GM18873 (cell line): ENCODE data around the gene SLC6A1.

Experiments
- ATAC-seq: cut with Tn5 transposase; IDR thresholded peaks from one replicate; pipeline ENCODE4 v1.9.1; 2021; ENCODE audit warnings: mild to moderate bottlenecking, moderate library complexity, moderate number of reproducible peaks; ENCODE audit not compliant: unreplicated experiment, low FRiP score

The SLC6A1 gene

GRCh38 chr3:10988991-10989484 is 3.5 kb upstream of the SLC6A1 start:
- no peak for ATAC-seq

GRCh38 chr3:10992943-10993728 is 588 bp downstream of the SLC6A1 start:
- ATAC-seq, result no peak

GRCh38 chr3:10993729-10994065 is 1.1 kb downstream of the SLC6A1 start:
- no peak for ATAC-seq

- ATAC-seq, result no peak
Measured at GRCh38 chr3:10994306-10994705, 1.8 kb downstream of the SLC6A1 start.

GRCh38 chr3:10995871-10996270 is 3.3 kb downstream of the SLC6A1 start:
- no peak for ATAC-seq

- ATAC-seq, result no peak
Measured at GRCh38 chr3:10996345-10997013, 3.9 kb downstream of the SLC6A1 start.

GRCh38 chr3:10997196-10997595 is 4.6 kb downstream of the SLC6A1 start:
- no peak for ATAC-seq

GRCh38 chr3:10998542-10998941 is 6.0 kb downstream of the SLC6A1 start:
- no peak for ATAC-seq

GRCh38 chr3:10999221-11000107 is 6.9 kb downstream of the SLC6A1 start:
- no peak for ATAC-seq

GRCh38 chr3:11000528-11000927 is 8.0 kb downstream of the SLC6A1 start:
- ATAC-seq, result no peak

GRCh38 chr3:11001020-11001657 is 8.6 kb downstream of the SLC6A1 start:
- no peak for ATAC-seq

GRCh38 chr3:11001658-11002021 is 9.1 kb downstream of the SLC6A1 start:
- ATAC-seq, result no peak

- ATAC-seq, result no peak
Measured at GRCh38 chr3:11002371-11002807, 9.8 kb downstream of the SLC6A1 start.

- ATAC-seq, result no peak
Measured at GRCh38 chr3:11004563-11004962, 12.0 kb downstream of the SLC6A1 start.

- ATAC-seq, result no peak
Measured at GRCh38 chr3:11005686-11006256, 13.2 kb downstream of the SLC6A1 start.

GRCh38 chr3:11006986-11007933 is 14.7 kb downstream of the SLC6A1 start:
- no peak for ATAC-seq

GRCh38 chr3:11009898-11010297 is 17.4 kb downstream of the SLC6A1 start:
- no peak for ATAC-seq

GRCh38 chr3:11010426-11011165 is 18.0 kb downstream of the SLC6A1 start:
- no peak for ATAC-seq
